Activated CD4-positive, alpha-beta T cell treated with anti-CD3 and anti-CD28 coated beads for 48 hours (primary cell): ENCODE results near the gene CD8A.

ENCODE experiments used
- DNase-seq: peaks from one replicate; pipeline ENCODE4 v3.0.0-alpha.2; 2020

CD8A gene

GRCh38 chr2:86808315-86809161 lies 17.8 kb upstream of the CD8A start:
- DNase-seq, result peak; percentile 95

DNA sequence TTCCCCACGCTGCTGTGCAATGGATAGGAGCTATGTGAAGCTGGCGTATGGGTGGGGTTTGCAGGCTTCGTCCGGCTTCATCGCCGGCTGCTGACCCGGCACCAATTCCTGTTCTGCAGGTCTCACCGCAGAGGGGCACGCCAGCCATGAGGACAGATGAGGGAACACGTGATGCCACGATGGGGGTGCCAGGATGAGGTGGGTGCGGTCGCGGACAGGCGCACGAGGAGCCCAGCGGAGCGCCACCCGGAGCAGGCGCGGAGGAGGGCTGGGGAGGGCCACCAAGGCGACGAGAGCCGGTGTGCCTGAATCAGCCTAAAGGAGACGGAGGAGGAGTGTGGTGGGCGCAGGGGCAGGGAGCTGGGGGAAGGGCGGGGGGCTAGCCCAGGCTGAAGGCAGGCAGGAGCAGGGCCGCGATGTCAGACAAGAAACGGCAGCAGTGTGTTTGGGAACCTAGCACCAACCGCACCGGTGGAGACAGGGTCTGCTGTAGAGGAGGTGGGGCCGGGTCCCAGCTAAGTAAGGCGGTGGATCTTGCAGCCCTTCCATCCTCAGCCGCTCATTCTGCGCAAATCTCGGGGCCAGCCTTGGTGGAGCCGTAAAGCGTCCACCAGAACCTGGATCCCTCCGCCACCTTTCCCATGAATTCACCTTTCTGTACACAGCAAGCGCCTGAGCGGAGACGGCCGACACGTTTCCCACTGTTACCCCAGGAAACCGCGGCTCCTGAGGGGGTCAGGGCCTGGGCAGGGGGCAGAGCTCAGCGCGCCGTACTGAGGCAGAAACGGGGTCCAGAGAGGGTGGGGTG lies 17.0 kb upstream of the CD8A start:
- peak; percentile 45 for DNase-seq

GRCh38 chr2:86807133-86807467 lies 16.4 kb upstream of the CD8A start:
- DNase-seq, result no peak

DNA sequence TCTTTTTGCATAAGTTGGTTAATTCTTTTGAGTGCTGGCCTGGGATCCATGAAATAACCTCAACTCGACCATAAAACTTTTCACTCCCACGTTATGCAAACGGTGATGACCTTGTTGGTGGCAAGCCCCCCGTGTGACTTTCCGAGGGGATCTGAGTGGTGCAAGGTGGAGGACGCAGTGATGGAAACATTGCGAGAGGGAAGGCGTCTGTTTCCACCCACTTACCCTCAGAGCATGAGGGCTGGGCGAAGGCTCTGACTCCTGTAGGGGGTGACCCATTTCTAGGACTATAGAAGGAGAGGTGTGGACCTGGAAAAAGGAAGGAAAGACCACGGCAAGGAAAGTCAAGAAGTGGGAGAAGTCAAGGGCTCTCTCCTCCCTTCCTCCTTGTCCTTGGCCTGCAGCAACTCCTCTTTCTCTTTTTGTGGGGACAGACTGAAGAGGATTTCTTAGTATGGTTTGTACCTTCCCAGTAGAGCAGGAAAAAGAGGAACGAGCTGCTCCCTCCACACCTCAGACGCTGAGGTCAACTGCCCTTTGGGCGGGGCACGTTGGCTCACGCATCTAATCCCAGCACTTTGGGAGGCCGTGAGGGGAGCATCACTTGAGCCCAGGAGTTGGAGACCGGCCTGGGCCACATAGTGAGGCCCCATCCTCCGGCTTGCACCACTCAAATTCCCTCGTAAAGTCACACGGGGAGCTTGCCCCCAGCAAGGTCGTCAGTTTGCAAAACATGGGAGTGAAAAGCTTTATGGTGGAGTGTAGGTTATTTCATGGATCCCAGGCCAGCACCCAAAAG lies 15.5 kb upstream of the CD8A start:
- DNase-seq, result no peak

GRCh38 chr2:86800856-86801567 lies 10.3 kb upstream of the CD8A start:
- no peak for DNase-seq

- DNase-seq, result no peak
These were observed 4.1 kb upstream of the CD8A start for GRCh38 chr2:86794861-86795260.

GRCh38 chr2:86793752-86794151 lies 3.0 kb upstream of the CD8A start:
- no peak for DNase-seq

GRCh38 chr2:86791573-86791972 lies 860 bp upstream of the CD8A start:
- DNase-seq, result no peak

GRCh38 chr2:86790134-86790675 lies 508 bp downstream of the CD8A start:
- peak; percentile 26 for DNase-seq

DNA sequence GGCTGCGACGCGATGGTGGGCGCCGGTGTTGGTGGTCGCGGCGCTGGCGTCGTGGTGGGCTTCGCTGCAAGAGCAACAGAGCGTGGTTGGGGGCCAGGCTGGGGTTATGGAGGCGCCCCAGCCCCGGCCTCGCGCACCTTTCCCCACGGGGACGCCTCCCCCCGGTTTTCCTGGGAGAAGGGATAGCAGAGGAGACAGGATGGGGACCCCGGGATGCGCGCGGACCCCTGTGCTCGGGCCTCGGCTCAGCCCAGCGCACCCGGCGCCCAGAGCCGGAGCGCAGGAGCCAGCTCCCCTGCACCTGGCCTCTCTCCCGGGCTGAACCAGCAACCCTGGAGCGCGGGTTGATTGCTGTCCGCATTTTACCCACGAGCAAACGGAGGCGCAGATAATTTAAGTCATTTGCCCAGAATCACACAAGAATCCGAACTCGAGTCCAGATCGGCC lies 1.0 kb downstream of the CD8A start:
- DNase-seq, result no peak

DNA sequence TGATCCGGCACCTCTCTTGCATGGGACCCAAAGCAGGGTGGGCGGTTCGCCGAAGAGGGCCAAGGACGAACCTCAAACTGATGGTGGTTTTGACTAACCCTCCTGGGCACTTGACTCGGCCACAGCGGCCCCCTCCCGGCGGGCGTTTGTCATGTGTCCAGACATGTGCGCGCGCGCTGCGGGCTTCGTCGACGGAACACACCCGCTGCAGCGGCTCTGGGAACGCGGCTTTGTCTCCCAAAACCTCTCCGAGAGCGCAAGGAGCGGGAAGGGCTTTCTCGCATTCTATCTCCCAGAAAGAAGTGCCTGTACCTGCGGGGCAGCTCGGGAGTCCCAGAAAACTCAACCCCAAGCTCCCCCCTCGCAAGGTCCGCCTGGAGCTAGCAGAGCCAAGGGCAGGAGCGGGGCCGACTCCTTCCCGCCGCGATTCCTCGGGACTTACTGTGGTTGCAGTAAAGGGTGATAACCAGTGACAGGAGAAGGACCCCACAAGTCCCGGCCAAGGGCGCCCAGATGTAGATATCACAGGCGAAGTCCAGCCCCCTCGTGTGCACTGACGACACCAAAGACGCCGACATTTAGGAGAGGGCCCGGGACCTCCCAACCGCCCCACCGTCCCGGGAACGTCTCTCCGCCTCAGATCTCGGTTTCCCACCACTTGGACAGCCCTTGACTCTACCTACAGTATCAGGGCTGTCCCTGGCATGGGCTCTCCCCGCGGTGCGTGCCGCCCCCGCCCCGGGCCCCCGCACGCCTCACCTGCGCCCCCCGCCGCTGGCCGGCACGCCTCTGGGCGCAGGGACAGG lies 1.6 kb downstream of the CD8A start:
- DNase-seq, result no peak

GRCh38 chr2:86788165-86788564 lies 2.5 kb downstream of the CD8A start:
- no peak for DNase-seq

GRCh38 chr2:86787736-86788135 lies 3.0 kb downstream of the CD8A start:
- no peak for DNase-seq

DNA sequence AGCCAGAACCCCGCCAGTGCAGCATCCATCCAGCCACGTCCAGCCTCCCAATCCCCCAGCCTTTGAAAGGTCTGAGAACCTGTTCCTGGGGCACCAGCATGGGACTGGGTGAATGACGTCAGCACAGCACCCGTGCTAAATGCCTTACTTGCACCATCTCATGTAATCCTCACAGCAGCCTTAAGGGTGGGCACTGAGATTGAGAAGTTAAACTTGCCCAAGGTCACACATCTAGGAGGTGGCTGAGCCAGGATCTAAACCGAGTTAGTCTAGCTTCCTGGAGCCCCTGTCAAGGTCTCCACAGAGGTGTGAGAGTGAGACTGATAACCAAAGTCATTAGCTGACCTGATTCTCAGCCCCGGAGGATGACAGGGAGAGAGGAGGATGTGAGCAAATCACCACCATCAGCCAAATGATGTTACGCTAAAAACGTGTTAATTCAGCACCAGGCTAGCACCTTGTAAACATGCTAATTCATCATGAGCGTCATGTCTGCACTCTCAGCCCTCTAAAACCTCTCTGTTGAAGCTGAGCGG lies 4.6 kb downstream of the CD8A start:
- no peak for DNase-seq

GRCh38 chr2:86785456-86785855 lies 5.3 kb downstream of the CD8A start:
- DNase-seq, result no peak

GRCh38 chr2:86783615-86784339 lies 6.9 kb downstream of the CD8A start:
- no peak for DNase-seq

- DNase-seq, result no peak
These were observed 8.0 kb downstream of the CD8A start for GRCh38 chr2:86782748-86783147.

- DNase-seq, result no peak
These were observed 9.3 kb downstream of the CD8A start for GRCh38 chr2:86781363-86781762.

DNA sequence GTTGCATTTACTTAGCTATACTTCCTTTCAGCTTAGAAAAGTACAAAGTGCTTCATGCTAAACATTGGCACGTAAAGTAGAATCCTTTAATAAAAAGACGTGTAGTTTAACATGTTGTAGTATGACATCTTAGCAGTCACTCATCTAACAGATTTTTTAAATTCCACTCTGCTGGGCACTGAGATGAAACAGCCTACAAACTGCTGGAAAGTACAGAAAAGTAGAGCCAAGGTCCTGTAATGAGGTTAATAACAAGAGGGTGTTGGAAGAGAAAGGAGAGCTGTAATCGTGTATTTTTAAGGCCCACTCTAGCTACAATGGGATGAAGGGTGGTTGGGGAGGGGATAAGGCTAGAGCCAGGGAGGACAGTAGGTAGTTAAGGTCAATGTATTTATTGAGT lies 10.7 kb downstream of the CD8A start:
- DNase-seq, result no peak

DNA sequence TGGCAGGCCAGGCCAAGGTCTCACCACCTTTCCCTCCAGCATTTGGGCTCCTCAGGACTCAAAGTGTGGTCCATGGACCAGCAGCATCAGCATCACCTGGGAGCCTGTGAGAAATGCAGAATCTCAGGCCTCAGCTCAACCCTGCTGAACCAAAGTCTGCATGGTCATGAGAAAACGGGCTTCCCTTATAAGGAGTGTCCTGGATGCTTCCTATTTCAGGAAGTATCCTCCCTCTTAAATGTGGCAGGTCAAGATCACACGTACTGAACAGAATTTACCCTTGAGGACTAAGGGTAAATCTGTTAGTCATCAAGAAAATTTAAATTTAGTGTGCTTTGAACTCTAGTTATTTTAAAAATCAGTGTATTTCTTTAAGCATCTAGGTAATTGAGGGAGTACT lies 11.8 kb downstream of the CD8A start:
- DNase-seq, result no peak

- no peak for DNase-seq
These were observed 14.2 kb downstream of the CD8A start for GRCh38 chr2:86776532-86776931.
